CD4-positive, alpha-beta T cell treated with Interleukin-10 for 1 hour (primary cell): Measurements from ENCODE around the gene MED12L.

Source experiments
- DNase-seq: peaks from one replicate; pipeline ENCODE4 v3.0.0-alpha.2; 2020

MED12L gene

DNA sequence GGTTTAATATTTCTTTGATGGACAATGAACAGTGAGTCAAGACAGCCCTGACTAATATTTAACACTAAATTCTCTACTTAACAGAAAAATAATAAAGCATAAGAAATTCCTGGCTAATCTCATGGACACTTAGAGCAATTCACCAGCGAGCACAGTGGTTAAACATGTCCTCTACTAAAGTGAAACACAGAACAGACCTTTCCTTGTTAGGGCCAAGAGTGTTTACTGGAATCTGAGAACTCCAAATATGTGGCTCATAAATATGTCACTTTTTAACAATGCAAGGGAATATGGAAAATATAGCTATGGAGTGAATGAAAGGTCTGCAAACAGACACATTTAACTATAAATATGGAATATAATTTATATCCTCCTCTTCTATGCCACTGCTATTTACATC, 394.0 kb downstream of the MED12L start:
- DNase-seq, result no peak

GRCh38 chr3:151480492-151480891, 395.0 kb downstream of the MED12L start:
- no peak for DNase-seq

- no peak for DNase-seq
Observed at GRCh38 chr3:151483488-151483887, 398.0 kb downstream of the MED12L start.

GRCh38 chr3:151483961-151484520, 398.6 kb downstream of the MED12L start:
- DNase-seq, result no peak
